ENCODE measurements around the gene JAK1.

- TF ChIP-seq SIX5 (IDR thresholded peaks at IDR 0.05; ENCODE audit: low read depth, low read length) (no peak), RXRA (IDR thresholded peaks at IDR 0.05; ENCODE audit: insufficient read depth, low read depth, low read length) (no peak), RAD21 (IDR thresholded peaks at IDR 0.05 in 1 of 2, conservative IDR thresholded peaks at IDR 0.05 in 1 of 2; ENCODE audit: low read depth in 2 of 2, low read length in 2 of 2) (no peak), NRF1 (IDR thresholded peaks at IDR 0.05; ENCODE audit: low read depth, low read length) (no peak), CREB1 (IDR thresholded peaks at IDR 0.05) (no peak), NANOG (IDR thresholded peaks at IDR 0.05; ENCODE audit: insufficient read depth, low read depth, low read length, poor library complexity, severe bottlenecking) (no peak), TBP (IDR thresholded peaks at IDR 0.05; ENCODE audit: low read depth, low read length) (no peak), EZH2 (IDR thresholded peaks at IDR 0.05; ENCODE audit: low read depth, low read length, severe bottlenecking) (no peak)
- TF ChIP-seq, protein P1, sequence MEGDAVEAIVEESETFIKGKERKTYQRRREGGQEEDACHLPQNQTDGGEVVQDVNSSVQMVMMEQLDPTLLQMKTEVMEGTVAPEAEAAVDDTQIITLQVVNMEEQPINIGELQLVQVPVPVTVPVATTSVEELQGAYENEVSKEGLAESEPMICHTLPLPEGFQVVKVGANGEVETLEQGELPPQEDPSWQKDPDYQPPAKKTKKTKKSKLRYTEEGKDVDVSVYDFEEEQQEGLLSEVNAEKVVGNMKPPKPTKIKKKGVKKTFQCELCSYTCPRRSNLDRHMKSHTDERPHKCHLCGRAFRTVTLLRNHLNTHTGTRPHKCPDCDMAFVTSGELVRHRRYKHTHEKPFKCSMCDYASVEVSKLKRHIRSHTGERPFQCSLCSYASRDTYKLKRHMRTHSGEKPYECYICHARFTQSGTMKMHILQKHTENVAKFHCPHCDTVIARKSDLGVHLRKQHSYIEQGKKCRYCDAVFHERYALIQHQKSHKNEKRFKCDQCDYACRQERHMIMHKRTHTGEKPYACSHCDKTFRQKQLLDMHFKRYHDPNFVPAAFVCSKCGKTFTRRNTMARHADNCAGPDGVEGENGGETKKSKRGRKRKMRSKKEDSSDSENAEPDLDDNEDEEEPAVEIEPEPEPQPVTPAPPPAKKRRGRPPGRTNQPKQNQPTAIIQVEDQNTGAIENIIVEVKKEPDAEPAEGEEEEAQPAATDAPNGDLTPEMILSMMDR (IDR thresholded peaks at IDR 0.05; ENCODE audit: control extremely low read depth in 1 of 3, insufficient read depth in 1 of 3, low read depth in 1 of 3, low read length in 3 of 3) = no peak
Measured at GRCh38 chr1:64973061-64973647, 6.8 kb upstream of the JAK1 start.

Measured in H1 (cell line).